ENCODE results near the gene PIGS.

PIGS gene

DNA sequence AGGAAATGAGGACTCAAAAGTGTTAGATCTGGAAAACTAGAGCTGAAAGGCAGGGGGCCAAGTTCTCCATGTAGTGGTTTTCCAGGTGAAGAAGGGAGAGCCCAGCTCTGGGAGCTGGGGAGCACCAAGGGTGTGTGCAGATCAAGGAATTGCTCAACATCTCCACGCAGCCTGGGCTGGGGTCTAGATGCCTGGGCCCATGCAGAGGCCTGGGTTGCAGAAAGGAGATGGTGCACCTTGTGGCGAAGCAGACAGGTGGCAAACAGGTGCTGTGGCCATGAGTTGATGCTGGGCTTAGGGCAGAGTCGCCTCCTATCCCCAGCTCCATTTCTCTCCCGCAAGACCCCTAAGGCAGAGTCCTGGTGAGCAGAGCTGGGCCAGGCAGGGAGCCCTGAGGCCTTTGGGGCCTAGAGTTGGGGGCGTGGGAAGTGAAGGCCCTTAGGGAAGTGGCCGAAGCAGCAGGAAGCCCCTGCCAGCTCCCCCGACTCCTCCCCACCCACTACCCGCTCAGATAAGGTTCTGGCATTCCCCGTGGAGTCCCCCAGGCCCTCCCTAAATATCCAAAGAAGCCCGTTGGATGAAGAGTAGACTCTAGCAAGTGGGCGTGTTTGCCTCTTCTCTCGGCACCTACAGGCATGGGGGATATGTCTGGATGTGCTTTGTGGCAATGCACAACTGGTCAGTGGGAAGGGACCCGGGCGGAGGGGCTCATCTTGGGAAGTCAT, 64.4 kb downstream of the PIGS start:
- DNase-seq (ENCODE audit: low read depth): no peak

DNA sequence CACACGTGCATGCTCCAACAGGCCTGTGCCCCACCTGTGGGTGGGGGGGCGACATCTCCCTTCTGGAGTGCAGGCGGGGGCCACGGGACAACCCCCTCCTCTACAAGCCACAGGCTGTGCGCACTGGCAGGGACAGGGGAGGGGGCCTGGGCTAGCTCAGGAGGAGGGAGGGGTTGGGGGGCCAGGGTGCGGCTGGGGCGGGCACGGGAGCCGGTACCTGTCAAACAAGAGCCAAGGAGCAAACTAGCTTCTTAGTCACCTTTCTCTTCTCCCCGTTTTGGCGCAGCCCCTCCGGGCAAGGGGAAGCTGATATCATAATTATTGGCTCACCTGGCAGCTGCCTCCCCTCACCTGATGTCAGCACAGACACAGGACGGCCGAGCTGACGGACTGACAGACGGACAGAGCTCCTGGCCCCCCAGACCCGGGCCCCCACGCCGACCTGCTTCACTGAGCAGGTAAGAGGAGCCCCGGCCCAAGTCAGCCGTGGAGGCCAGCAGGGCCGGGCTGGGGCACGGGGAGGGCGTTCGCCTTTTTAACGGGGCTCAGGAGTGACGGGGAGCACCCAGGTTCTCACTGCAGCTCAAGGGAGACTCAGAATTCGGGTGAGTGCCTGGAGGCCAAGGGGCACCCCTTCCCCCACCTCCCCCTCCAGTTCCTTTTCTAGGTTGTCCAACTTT, 65.2 kb downstream of the PIGS start, which contains the start of gene FOXN1:
Gene FOXN1, plus strand, starts transcription at position 363 of the 680 bp plus-strand sequence. CDS start 17,622 bp downstream, outside the sequence.
- no peak for DNase-seq (ENCODE audit: low read depth)

- DNase-seq (ENCODE audit: low read depth): no peak
Observed at GRCh38 chr17:28503420-28503819, 67.9 kb downstream of the PIGS start.
